Esophagus muscularis mucosa (tissue), 4 donors: ENCODE data around the gene MCM9.
"Not testable (repeated sequence)": the region's sequence is repeated elsewhere in the genome, so short reads cannot be mapped to it uniquely, and the experiment has no call there.

Experiments used
- CTCF ChIP-seq, 3 experiments: fragments of 200-600 bp in 2 of 3; fragments of 450-650 bp in 1 of 3; sonication (generic) in 2 of 3; IDR thresholded peaks; one replicate each; pipeline ENCODE4 v1.5.1; 2017 to 2019; ENCODE audit warnings: antibody characterized with exemption in 3 of 3, mild to moderate bottlenecking in 2 of 3, moderate library complexity in 1 of 3
- EP300 ChIP-seq: sonication (generic); formaldehyde crosslinking; IDR thresholded peaks from one replicate; pipeline ENCODE4 v1.6.1; 2017; ENCODE audit warnings: antibody characterized with exemption
- POLR2A ChIP-seq: fragments of 450-650 bp; IDR thresholded peaks from one replicate; pipeline ENCODE4 v1.6.1; 2017; ENCODE audit warnings: antibody characterized with exemption, moderate library complexity, mild to moderate bottlenecking, low read depth
- POLR2AphosphoS5 ChIP-seq, 2 donors: sonication (generic); formaldehyde crosslinking; IDR thresholded peaks; one replicate each; pipeline ENCODE4 v1.6.1; 2017; ENCODE audit warnings: antibody characterized with exemption in 2 of 2

GRCh38 chr6:118796548-118796947 lies 138.4 kb downstream of the MCM9 start:
- TF ChIP-seq CTCF (IDR thresholded peaks at IDR 0.05); POLR2A; POLR2AphosphoS5 (IDR thresholded peaks at IDR 0.05); EP300: not testable (repeated sequence)
